AG09309 (cell line): Measurements from ENCODE around the gene VIPR2.

Experiments used
- DNase-seq: peaks from one replicate; pipeline ENCODE4 v3.0.0-alpha.2; 2010; ENCODE audit warnings: low read depth
- H3K4me3 ChIP-seq: 2 replicates; pipeline ENCODE4 v1.5.1; 2011; ENCODE audit warnings: mild to moderate bottlenecking, low read depth, low read length, moderate library complexity; ENCODE audit not compliant: control insufficient read depth
- TF ChIP-seq, protein P1 (sequence below): IDR thresholded peaks from 2 replicates; pipeline ENCODE4 v1.5.1; 2011; ENCODE audit warnings: mild to moderate bottlenecking, low read depth, low read length, inconsistent platforms; ENCODE audit not compliant: insufficient read depth, control insufficient read depth; ENCODE audit errors: missing control alignments

Gene VIPR2

DNA sequence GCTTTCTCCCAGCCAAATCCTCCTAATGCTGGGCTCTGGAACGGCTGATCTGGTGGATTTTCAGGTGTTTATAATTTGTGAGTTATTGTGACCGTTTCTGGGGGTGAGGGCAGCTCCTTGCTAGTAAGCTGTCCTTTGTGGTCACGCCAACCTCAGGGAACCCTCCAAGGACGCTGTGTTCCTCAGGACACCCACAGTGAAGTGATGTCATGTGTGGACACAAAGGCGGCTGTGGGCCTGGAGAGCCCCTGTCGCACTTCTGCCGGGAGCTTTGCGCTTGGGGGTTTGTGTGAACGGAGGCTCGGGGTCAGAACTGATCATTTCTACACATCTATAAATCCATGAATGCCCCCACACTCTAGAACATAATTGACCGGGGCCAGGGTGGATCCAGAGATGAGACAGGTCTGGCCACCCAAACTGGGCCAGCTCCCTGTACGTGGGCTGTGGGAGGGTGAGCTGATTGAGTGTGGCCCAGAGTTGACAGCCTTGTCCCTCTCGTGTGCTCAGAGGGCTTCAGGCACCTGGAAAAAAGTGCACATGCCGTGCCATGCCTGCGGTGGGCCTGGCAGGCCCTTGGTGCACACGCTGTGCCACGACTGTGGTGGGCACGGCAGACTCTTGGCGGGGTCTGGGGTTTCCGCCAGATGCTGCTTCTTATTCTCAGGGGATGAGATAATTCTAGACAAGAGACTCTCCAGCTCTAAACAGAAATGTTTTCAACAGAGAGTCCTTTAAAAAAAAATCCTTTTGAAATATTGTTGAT is 130.2 kb downstream of the VIPR2 start:
- no peak for DNase-seq
- TF ChIP-seq, protein P1, sequence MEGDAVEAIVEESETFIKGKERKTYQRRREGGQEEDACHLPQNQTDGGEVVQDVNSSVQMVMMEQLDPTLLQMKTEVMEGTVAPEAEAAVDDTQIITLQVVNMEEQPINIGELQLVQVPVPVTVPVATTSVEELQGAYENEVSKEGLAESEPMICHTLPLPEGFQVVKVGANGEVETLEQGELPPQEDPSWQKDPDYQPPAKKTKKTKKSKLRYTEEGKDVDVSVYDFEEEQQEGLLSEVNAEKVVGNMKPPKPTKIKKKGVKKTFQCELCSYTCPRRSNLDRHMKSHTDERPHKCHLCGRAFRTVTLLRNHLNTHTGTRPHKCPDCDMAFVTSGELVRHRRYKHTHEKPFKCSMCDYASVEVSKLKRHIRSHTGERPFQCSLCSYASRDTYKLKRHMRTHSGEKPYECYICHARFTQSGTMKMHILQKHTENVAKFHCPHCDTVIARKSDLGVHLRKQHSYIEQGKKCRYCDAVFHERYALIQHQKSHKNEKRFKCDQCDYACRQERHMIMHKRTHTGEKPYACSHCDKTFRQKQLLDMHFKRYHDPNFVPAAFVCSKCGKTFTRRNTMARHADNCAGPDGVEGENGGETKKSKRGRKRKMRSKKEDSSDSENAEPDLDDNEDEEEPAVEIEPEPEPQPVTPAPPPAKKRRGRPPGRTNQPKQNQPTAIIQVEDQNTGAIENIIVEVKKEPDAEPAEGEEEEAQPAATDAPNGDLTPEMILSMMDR = no peak
- no peak overlapping the region for H3K4me3 ChIP-seq

- TF ChIP-seq, protein P1 = no peak
- H3K4me3 ChIP-seq = no peak overlapping the region
- no peak for DNase-seq
Observed at GRCh38 chr7:159013825-159014289, 130.8 kb downstream of the VIPR2 start.

DNA sequence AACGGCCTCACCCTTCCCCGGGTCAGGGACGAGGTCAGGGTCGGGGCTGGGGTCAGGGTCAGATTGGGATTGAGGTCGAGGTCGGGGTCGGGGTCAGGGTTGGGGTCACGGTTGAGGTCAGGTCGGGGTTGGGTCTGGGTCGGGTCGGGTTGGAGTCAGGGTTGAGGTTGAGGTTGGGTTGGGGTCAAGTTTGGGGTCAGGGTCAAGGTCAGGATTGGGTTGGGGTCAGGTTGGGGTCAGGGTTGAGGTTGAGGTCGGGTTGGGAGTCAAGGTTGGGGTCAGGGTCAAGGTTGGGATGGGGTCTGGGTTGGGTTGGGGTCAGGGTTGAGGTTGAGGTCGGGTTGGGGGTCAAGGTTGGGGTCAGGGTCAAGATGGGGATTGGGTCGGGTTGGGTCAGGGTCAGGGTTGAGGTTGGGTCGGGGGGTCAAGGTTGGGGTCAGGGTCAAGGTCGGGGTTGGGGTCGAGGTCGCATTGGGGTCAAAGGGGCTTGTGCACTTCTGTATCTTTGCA is 131.4 kb downstream of the VIPR2 start:
- no peak overlapping the region for H3K4me3 ChIP-seq
- TF ChIP-seq, protein P1 = no peak
- DNase-seq = no peak

GRCh38 chr7:159012353-159013069 is 132.2 kb downstream of the VIPR2 start:
- DNase-seq = no peak
- TF ChIP-seq, protein P1 = no peak
- no peak overlapping the region for H3K4me3 ChIP-seq

DNA sequence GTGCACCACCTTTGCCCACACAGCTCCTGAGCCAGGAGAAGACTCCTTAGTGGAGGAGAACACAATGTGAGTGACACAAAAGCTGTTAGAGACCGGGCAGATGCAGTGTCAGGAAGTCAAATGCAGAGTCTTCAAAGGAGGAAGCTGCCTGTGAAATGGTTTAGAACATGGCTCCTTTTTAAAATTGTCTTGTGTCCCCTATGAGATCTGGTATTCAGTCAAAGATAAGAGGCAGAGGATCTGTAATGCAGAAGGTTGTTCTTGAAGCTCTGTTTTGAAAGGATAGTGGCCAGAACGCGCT is 133.0 kb downstream of the VIPR2 start:
- no peak overlapping the region for H3K4me3 ChIP-seq
- TF ChIP-seq, protein P1 = no peak
- DNase-seq = no peak

DNA sequence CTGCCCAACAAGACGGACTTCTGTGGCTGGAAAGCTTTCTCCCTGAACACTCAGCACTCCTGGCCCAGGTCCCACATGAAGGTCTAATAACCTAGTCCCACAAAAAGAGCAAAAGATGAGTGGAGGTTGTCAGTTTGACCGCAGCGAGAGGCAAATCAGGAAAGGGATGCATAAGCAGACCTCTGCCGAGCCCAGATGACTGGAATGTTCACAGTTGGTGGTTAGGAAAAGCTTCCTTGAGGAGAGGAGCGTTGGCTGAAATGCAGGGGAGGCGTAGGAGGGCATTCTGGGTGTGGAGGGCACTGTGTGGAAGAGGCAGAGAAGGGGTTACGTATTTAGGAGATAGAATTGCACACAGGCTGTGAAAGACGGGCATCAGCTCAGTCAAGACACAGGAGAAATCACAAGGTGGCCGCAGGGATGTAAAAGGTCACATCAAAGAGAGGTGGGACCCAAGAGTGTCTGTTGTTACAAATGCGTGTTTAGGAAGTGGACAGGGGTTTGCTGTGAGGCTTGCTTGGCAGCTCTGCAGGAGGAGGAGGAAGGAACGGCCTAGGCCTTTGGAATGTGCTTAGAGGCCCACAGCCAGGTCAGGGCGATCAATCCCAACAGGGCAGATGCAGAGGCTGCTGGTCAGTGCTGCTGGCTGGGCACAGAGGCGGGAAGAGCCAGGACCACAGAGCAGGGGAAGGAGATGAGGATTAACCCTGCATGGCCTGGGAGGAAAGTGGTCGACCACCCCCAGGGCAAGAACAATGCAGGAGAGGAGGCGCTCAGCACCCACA is 133.5 kb downstream of the VIPR2 start:
- TF ChIP-seq, protein P1 = no peak
- DNase-seq = no peak
- H3K4me3 ChIP-seq = no peak overlapping the region
